ENCODE measurements around the gene ABLIM1.

The ABLIM1 gene

DNA sequence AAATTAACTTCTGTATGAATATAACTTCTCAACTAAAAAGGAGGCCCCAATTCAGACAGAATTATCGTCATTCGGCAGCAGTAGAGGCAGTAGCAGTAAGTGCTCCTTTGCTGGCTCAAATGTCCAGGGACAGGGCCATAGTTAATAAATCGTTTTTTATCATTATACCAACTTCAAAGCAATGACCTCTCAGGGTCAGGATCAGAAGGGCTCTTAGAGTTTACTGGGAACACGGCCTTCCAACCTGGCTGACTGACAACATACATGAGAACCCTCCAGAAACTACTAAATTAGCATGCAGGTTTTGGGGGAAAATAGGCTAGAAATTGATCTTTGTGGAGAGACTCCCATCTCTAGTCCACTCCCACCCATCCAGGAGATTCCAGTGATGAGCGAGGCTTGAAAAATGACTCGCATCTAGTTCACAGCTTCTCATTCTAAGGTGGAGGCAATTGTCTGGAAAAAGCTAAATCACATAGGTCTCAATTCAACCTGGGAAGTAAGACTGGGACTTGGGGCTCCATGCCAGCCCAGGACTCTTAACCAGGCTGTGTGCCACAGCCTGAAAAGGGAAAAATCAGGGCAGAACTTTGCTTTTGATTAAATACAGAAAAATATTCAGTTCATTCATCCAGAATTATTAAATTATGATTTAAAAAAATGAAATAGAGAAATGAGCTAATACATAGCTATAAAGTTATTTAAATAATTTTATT, 84.6 kb downstream of the ABLIM1 start:
- H3K27ac ChIP-seq (ENCODE audit: low read depth in 2 of 2, low read length in 2 of 2): no peak overlapping the region
- no peak overlapping the region for H3K9ac ChIP-seq (ENCODE audit: low read depth in 1 of 2, low read length in 2 of 2)
- no peaks in the 10 kb centered on the region for H3K27me3 ChIP-seq (ENCODE audit: control insufficient read depth in 2 of 2, insufficient read depth in 2 of 2, low read length in 2 of 2)
- no peaks in the 10 kb centered on the region for H3K36me3 ChIP-seq (ENCODE audit: control insufficient read depth in 2 of 2, insufficient read depth in 2 of 2, low read length in 2 of 2)
- no peaks in the 10 kb centered on the region for H3K9me3 ChIP-seq (ENCODE audit: control insufficient read depth in 2 of 2, low read length in 2 of 2)
- peaks cover 2 to 8% of the 10 kb centered on the region in 2 donors for H3K4me1 ChIP-seq (ENCODE audit: control insufficient read depth in 2 of 2, insufficient read depth in 2 of 2, low read length in 2 of 2)
- no peak overlapping the region for H3K4me3 ChIP-seq (ENCODE audit: low read length in 2 of 2)

DNA sequence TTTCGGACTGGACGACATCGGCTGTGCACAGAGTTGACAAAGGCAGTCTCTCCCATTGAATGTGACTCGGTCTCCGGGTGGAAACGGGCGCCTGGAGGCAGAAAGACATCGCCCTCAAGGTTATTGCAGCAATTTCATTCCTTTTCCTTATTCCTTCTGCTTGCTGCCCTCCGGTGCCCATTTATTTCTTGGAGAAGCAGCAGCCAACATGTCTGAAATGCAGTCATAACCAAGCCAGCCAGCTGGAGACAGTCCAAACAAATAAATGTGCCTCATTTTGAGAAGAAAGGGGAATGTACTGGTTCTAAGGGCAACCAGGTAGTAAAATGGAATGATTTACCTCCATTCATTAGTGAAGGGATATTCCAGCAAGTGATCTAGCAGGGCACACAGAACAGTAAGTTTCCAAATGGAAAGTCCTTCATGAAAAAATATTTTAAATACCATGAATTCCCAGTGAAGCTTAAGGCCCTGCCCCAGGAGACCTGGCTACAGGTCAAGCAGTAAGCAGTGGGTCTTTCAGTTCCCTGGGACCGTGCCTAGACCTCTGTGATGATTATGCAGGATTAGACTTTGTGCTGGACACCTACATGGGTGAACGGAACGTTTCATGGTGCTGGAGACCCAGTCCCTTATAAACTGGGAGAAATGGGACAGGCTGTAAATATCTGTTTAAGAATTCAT, 86.6 kb downstream of the ABLIM1 start:
- H3K27ac ChIP-seq (ENCODE audit: low read depth in 2 of 2, low read length in 2 of 2): peak overlapping the region; percentile 36 to 45
- H3K4me3 ChIP-seq (ENCODE audit: low read length in 2 of 2): peak overlapping the region; percentile 9 to 51
- H3K4me1 ChIP-seq (ENCODE audit: control insufficient read depth in 2 of 2, insufficient read depth in 2 of 2, low read length in 2 of 2): peaks cover 2 to 8% of the 10 kb centered on the region in 2 donors

GRCh38 chr10:114566064-114566463, 92.0 kb downstream of the ABLIM1 start:
- no peak overlapping the region for H3K4me3 ChIP-seq (ENCODE audit: low read length in 2 of 2)
- H3K36me3 ChIP-seq (ENCODE audit: control insufficient read depth in 2 of 2, insufficient read depth in 2 of 2, low read length in 2 of 2): no peaks in the 10 kb centered on the region
- peaks cover 1 to 2% of the 10 kb centered on the region in 2 donors for H3K4me1 ChIP-seq (ENCODE audit: control insufficient read depth in 2 of 2, insufficient read depth in 2 of 2, low read length in 2 of 2)
- H3K27ac ChIP-seq (ENCODE audit: low read depth in 2 of 2, low read length in 2 of 2): no peak overlapping the region
- H3K27me3 ChIP-seq (ENCODE audit: control insufficient read depth in 2 of 2, insufficient read depth in 2 of 2, low read length in 2 of 2): no peaks in the 10 kb centered on the region
- no peaks in the 10 kb centered on the region for H3K9me3 ChIP-seq (ENCODE audit: control insufficient read depth in 2 of 2, low read length in 2 of 2)
- no peak overlapping the region for H3K9ac ChIP-seq (ENCODE audit: low read depth in 1 of 2, low read length in 2 of 2)

More for the DNA sequence above, 86.6 kb downstream of the ABLIM1 start:
- no peaks in the 10 kb centered on the region for H3K27me3 ChIP-seq (ENCODE audit: control insufficient read depth in 2 of 2, insufficient read depth in 2 of 2, low read length in 2 of 2)
- no peaks in the 10 kb centered on the region for H3K36me3 ChIP-seq (ENCODE audit: control insufficient read depth in 2 of 2, insufficient read depth in 2 of 2, low read length in 2 of 2)
- peak overlapping the region in 1 of 2 donors; percentile 44 for H3K9ac ChIP-seq (ENCODE audit: low read depth in 1 of 2, low read length in 2 of 2)
- H3K9me3 ChIP-seq (ENCODE audit: control insufficient read depth in 2 of 2, low read length in 2 of 2): no peaks in the 10 kb centered on the region

GRCh38 chr10:114565066-114565465, 93.0 kb downstream of the ABLIM1 start:
- Histone ChIP-seq H3K36me3 (ENCODE audit: control insufficient read depth in 2 of 2, insufficient read depth in 2 of 2, low read length in 2 of 2) (no peaks in the 10 kb centered on the region), H3K4me3 (ENCODE audit: low read length in 2 of 2) (no peak overlapping the region), H3K4me1 (ENCODE audit: control insufficient read depth in 2 of 2, insufficient read depth in 2 of 2, low read length in 2 of 2) (no peaks in the 10 kb centered on the region), H3K27me3 (ENCODE audit: control insufficient read depth in 2 of 2, insufficient read depth in 2 of 2, low read length in 2 of 2) (no peaks in the 10 kb centered on the region), H3K9ac (ENCODE audit: low read depth in 1 of 2, low read length in 2 of 2) (no peak overlapping the region), H3K9me3 (ENCODE audit: control insufficient read depth in 2 of 2, low read length in 2 of 2) (no peaks in the 10 kb centered on the region), H3K27ac (ENCODE audit: low read depth in 2 of 2, low read length in 2 of 2) (no peak overlapping the region)

DNA sequence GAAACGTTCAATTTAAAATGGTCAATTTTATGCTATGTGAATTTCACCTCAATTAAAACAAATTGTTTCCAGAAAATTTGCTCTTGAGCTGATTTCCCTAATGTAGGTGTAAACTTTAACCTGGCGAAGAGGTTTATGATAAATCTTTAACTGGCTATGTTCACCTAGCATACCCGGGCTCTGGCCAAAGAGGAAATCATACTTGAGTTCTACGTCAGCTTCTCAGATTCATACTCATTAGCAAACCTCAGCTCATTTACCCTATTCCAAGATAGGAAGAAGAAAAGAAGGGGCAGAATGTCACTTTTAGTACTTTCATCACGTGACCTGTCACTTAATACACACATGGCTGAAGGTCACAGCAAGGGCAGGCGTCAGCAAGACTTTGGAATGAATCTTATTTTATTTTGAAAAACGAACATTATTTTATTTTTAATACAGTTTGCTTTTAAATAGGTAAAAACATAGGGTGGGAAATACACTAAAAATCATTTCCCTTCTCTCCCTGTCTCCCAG, 97.0 kb downstream of the ABLIM1 start:
- H3K36me3 ChIP-seq (ENCODE audit: control insufficient read depth in 2 of 2, insufficient read depth in 2 of 2, low read length in 2 of 2): no peaks in the 10 kb centered on the region
- H3K27ac ChIP-seq (ENCODE audit: low read depth in 2 of 2, low read length in 2 of 2): no peak overlapping the region
- peaks cover 0 to 2% of the 10 kb centered on the region in 2 donors for H3K4me1 ChIP-seq (ENCODE audit: control insufficient read depth in 2 of 2, insufficient read depth in 2 of 2, low read length in 2 of 2)
- H3K9me3 ChIP-seq (ENCODE audit: control insufficient read depth in 2 of 2, low read length in 2 of 2): peaks cover 0 to 4% of the 10 kb centered on the region in 2 donors
- no peak overlapping the region for H3K4me3 ChIP-seq (ENCODE audit: low read length in 2 of 2)
- H3K9ac ChIP-seq (ENCODE audit: low read depth in 1 of 2, low read length in 2 of 2): no peak overlapping the region
- H3K27me3 ChIP-seq (ENCODE audit: control insufficient read depth in 2 of 2, insufficient read depth in 2 of 2, low read length in 2 of 2): no peaks in the 10 kb centered on the region

DNA sequence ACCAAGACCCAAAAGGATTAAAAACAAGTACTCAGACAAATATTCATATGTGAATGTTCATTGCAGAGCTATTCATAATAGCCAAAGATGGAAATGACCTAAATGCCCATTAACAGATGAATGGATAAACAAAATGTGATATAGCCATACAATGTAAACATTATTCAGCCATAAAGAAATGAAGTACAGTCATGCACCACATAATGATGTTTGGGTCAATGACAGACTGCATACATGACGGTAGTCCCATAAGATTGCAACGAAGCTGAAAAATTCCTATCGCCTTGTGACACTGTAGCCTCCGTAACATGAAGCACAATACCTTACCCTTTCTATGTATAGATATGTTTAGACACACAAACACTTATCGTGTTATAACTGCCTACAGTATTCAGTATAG, 97.9 kb downstream of the ABLIM1 start:
- Histone ChIP-seq H3K27ac (ENCODE audit: low read depth in 2 of 2, low read length in 2 of 2) (no peak overlapping the region), H3K9me3 (ENCODE audit: control insufficient read depth in 2 of 2, low read length in 2 of 2) (peaks cover 0 to 4% of the 10 kb centered on the region in 2 donors), H3K27me3 (ENCODE audit: control insufficient read depth in 2 of 2, insufficient read depth in 2 of 2, low read length in 2 of 2) (no peaks in the 10 kb centered on the region), H3K4me3 (ENCODE audit: low read length in 2 of 2) (peak overlapping the region in 1 of 2 donors; percentile 15), H3K36me3 (ENCODE audit: control insufficient read depth in 2 of 2, insufficient read depth in 2 of 2, low read length in 2 of 2) (no peaks in the 10 kb centered on the region), H3K9ac (ENCODE audit: low read depth in 1 of 2, low read length in 2 of 2) (no peak overlapping the region), H3K4me1 (ENCODE audit: control insufficient read depth in 2 of 2, insufficient read depth in 2 of 2, low read length in 2 of 2) (peaks cover 0 to 2% of the 10 kb centered on the region in 2 donors)

DNA sequence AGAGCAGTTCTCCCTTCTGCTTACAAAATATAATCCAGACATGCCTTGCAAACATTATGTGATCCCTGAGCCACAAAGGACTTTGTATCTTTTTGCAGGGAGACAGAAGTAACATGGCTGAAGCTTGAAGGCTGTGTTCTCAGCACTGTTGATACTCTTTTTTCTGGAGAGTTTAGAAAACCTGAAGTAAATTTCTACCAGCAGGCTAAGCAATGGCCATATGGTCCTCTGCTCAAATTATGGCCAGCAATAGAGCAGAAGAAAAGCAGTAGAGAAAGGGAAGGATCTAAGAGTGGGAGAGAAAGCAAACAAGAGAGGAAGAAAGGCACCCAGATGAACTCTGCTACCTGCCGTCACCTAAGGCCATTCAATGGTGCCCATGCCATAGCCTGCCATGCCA, 98.4 kb downstream of the ABLIM1 start:
- H3K9ac ChIP-seq (ENCODE audit: low read depth in 1 of 2, low read length in 2 of 2): no peak overlapping the region
- H3K27me3 ChIP-seq (ENCODE audit: control insufficient read depth in 2 of 2, insufficient read depth in 2 of 2, low read length in 2 of 2): no peaks in the 10 kb centered on the region
- peaks cover 0 to 4% of the 10 kb centered on the region in 2 donors for H3K9me3 ChIP-seq (ENCODE audit: control insufficient read depth in 2 of 2, low read length in 2 of 2)
- H3K36me3 ChIP-seq (ENCODE audit: control insufficient read depth in 2 of 2, insufficient read depth in 2 of 2, low read length in 2 of 2): no peaks in the 10 kb centered on the region
- H3K27ac ChIP-seq (ENCODE audit: low read depth in 2 of 2, low read length in 2 of 2): no peak overlapping the region
- H3K4me3 ChIP-seq (ENCODE audit: low read length in 2 of 2): no peak overlapping the region
- peaks cover 0 to 2% of the 10 kb centered on the region in 2 donors for H3K4me1 ChIP-seq (ENCODE audit: control insufficient read depth in 2 of 2, insufficient read depth in 2 of 2, low read length in 2 of 2)

DNA sequence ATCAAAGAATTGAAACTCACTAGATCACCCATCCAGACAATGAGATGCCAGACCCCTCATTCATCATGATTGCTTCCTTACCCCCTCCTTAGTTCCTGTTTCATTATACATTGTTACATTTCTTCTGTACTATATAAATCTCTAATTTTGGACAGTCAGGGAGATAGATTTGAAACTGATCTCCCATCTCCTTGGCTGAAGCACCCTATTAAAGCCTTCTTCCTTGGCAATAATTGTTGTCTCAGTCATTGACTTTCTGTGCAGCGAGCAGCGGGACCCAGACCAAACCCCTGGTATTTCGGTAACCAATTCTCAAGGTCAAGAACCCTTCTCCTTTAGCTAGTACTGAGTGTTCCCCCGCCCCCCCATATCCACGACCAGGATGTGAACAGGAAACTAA, 100.2 kb downstream of the ABLIM1 start:
- Histone ChIP-seq H3K9me3 (ENCODE audit: control insufficient read depth in 2 of 2, low read length in 2 of 2) (peaks cover 0 to 4% of the 10 kb centered on the region in 2 donors), H3K9ac (ENCODE audit: low read depth in 1 of 2, low read length in 2 of 2) (no peak overlapping the region), H3K4me3 (ENCODE audit: low read length in 2 of 2) (no peak overlapping the region), H3K27me3 (ENCODE audit: control insufficient read depth in 2 of 2, insufficient read depth in 2 of 2, low read length in 2 of 2) (no peaks in the 10 kb centered on the region), H3K27ac (ENCODE audit: low read depth in 2 of 2, low read length in 2 of 2) (no peak overlapping the region), H3K36me3 (ENCODE audit: control insufficient read depth in 2 of 2, insufficient read depth in 2 of 2, low read length in 2 of 2) (no peaks in the 10 kb centered on the region), H3K4me1 (ENCODE audit: control insufficient read depth in 2 of 2, insufficient read depth in 2 of 2, low read length in 2 of 2) (peaks cover 0 to 2% of the 10 kb centered on the region in 2 donors)

GRCh38 chr10:114556236-114557122, 101.6 kb downstream of the ABLIM1 start:
- H3K27me3 ChIP-seq (ENCODE audit: control insufficient read depth in 2 of 2, insufficient read depth in 2 of 2, low read length in 2 of 2): no peaks in the 10 kb centered on the region
- no peak overlapping the region for H3K27ac ChIP-seq (ENCODE audit: low read depth in 2 of 2, low read length in 2 of 2)
- no peak overlapping the region for H3K9ac ChIP-seq (ENCODE audit: low read depth in 1 of 2, low read length in 2 of 2)
- H3K4me1 ChIP-seq (ENCODE audit: control insufficient read depth in 2 of 2, insufficient read depth in 2 of 2, low read length in 2 of 2): peaks cover 5 to 8% of the 10 kb centered on the region in 2 donors
- H3K36me3 ChIP-seq (ENCODE audit: control insufficient read depth in 2 of 2, insufficient read depth in 2 of 2, low read length in 2 of 2): no peaks in the 10 kb centered on the region
- H3K4me3 ChIP-seq (ENCODE audit: low read length in 2 of 2): no peak overlapping the region
- peaks cover 0 to 4% of the 10 kb centered on the region in 2 donors for H3K9me3 ChIP-seq (ENCODE audit: control insufficient read depth in 2 of 2, low read length in 2 of 2)

Measured in mucosa of rectum (tissue), 2 donors.